Muscle of back (tissue), 11 donors: ENCODE measurements around the gene RTN4RL1. TPM values are rescaled to one million over a fixed set of nuclear protein-coding genes. Genes with fewer than 3 reads are reported as not detected.
"Not testable (repeated sequence)": the region's sequence is repeated elsewhere in the genome, so short reads cannot be mapped to it uniquely, and the experiment has no call there.

Experiments
- DNase-seq, 3 donors: peaks; one replicate each; pipeline versions ENCODE4 v3.0.0 to v3.0.0-alpha.2; 2013
- polyA plus RNA-seq, 10 donors: library from polyadenylated mRNA; unstranded; fragments of 120-200 nt; gene quantifications; one replicate each; pipeline ENCODE4 v1.2.1, GENCODE V29; 2013; ENCODE audit not compliant: insufficient read length in 10 of 10

Gene RTN4RL1
- polyA plus RNA-seq, 10 donors, result 0.70 to 1.8 (median 1.1) TPM

DNA sequence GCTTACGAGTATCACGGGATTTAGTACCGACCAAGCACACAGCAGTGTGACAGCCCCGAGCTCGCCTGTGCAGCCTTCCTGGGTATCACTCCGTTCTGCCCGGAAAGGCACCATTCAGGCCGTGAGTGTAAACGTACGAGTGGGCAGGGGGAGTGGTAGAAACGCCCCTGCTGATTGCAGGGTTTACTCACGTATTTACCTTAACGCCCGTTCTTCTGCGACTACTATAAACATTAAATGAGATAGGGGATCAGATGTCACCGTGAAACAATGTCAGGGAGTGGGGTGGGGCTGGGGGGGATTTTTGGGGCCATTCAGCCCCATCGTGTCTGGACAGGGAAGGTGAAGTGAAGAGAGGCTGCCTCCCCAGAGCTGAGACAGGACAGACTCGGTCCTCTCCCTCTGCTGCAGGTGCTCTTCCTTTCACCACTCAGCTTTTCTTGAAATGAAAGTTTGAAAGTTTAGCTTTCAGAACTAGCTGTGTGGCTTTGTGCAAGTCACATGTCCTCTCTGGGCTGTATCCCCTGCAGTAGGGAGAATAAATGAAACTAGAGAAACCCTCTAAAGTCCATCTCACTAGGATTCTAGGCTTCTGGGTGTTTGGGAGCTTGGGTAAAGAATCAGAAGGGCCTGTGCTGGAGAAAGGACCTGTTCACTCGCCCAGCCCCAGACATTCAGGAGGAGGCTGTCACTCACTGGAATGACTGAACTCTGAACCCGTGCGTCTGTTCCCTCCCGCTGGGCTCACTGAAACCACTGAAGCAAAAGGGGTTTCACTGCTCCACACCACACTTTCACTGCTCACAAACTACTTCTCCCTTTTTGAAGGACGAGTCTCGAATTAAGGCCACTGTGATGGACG is 128.7 kb downstream of the RTN4RL1 start:
- no peak for DNase-seq

DNA sequence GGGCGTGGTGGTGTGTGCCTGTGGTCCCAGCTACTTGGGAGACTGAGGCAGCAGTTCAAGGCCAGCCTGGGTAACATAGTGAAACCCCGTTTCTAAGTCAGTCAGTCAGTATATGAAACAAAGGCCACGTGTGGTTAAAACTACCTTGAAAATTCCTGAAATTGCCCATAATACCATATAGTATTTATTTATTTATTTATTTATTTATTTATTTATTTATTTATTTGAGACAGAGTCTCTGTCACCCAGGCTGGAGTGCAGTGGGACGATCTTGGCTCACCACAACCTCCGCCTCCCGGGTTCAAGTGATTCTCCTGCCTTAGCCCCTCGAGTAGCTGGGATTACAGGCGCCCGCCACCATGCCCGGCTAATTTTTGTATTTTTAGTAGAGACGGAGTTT is 129.7 kb downstream of the RTN4RL1 start:
- not testable (repeated sequence) for DNase-seq

- DNase-seq, result no peak
Observed at GRCh38 chr17:1894753-1895339, 130.3 kb downstream of the RTN4RL1 start.

DNA sequence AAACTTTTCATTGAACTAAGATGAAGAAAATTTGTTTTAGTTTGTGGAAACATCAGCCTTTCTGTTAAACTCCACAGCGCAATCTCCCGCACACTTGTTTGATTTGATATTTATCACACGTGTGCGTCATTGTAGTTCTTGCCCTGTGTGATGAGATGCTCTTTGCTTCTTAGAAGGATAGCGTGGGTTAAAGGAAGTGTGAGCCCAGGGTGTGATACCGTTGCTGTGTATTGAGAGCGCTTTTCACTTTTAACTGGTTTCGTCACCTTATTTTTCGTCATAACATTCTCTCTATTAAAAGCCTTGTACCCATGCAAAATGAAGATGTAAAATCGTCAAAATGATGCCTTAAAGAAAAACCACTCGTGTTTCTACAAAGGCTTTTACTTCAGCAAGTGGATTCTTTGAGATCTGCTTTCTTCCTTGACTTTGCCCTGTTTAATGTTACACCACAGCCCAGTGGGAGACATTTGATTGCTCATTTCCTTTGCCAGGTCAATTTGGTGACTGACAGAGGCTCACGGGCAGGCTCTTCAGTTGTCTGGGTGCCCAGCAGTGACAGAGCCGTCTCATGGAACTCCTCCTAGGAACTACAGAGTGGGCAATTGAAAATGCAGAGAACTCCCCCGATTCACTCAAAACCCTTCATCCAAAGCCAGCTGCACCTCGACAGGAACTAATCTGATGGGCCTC is 134.2 kb downstream of the RTN4RL1 start:
- DNase-seq, result no peak

- no peak for DNase-seq
Observed at GRCh38 chr17:1888741-1889140, 136.4 kb downstream of the RTN4RL1 start.

Other genes with a start within 250 kb of the RTN4RL1 start
- gene SMYD4, start 195.4 kb downstream of the RTN4RL1 start, polyA plus RNA-seq, result 10 to 100 TPM in 1 of 10 donors, 1 to 10 TPM in 9; 5.4 to 10.2 (median 7.4) TPM
- gene RPA1, start 195.3 kb downstream of the RTN4RL1 start, polyA plus RNA-seq, result 10 to 100 TPM; 45.1 to 68.1 (median 53.8) TPM
- gene DPH1, start 4.8 kb upstream of the RTN4RL1 start, polyA plus RNA-seq, result 10 to 100 TPM; 22.8 to 38.8 (median 26.5) TPM
- 10 to 100 TPM in 5 of 10 donors, 1 to 10 TPM in 5; 6.5 to 15.3 (median 10.6) TPM for gene OVCA2, start 16.7 kb upstream of the RTN4RL1 start, polyA plus RNA-seq
- gene HIC1, start 29.8 kb upstream of the RTN4RL1 start, polyA plus RNA-seq, result 10 to 100 TPM; 19.2 to 44.6 (median 32.1) TPM